SK-N-SH (cell line): ENCODE measurements around the gene AHCTF1. TPM values are rescaled to one million over a fixed set of nuclear protein-coding genes. Genes with fewer than 3 reads are reported as not detected.

Experiments used
- CTCF ChIA-PET: fragments of 300-600, 350-600 bp; formaldehyde crosslinking; extraction: SDS; loops from one replicate; lab custom pipeline; 2021; lab: Yijun Ruan, JAX
- POLR2A ChIA-PET: fragments of 350-600 bp; sonication (Branson Sonifier 250); formaldehyde crosslinking; extraction: SDS; loops from one replicate; lab custom pipeline; 2020; ENCODE audit warnings: antibody characterized with exemption, inconsistent platforms; lab: Yijun Ruan, JAX
- DNase-seq: peaks from one replicate; pipeline ENCODE4 v3.0.0; 2012
- H2AFZ ChIP-seq: fragments of 200-600 bp; sonication (generic); 2 replicates; pipeline ENCODE4 v1.8.1; 2016; ENCODE audit warnings: antibody characterized with exemption, mild to moderate bottlenecking, low read depth
- H3F3A ChIP-seq: fragments of 200-600 bp; sonication (generic); replicated peaks from 2 replicates; pipeline ENCODE3; 2016; ENCODE audit warnings: antibody characterized with exemption, mild to moderate bottlenecking; ENCODE audit not compliant: insufficient read depth
- H3K27ac ChIP-seq, 2 experiments: fragments of 200-500 bp in 1 of 2; fragments of 200-600 bp in 1 of 2; sonication (Bioruptor generic) in 1 of 2; sonication (generic), shearing (Covaris generic) in 1 of 2; 2 replicates each; pipeline versions ENCODE4 v1.5.1 to v1.6.1; 2014 to 2016; ENCODE audit warnings: low read depth in 2 of 2, inconsistent platforms in 1 of 2, low read length in 1 of 2, mild to moderate bottlenecking in 1 of 2, mixed read lengths in 1 of 2
- H3K27me3 ChIP-seq: fragments of 200-600 bp; sonication (generic), shearing (Covaris generic); 2 replicates; pipeline ENCODE4 v1.6.1; 2016; ENCODE audit warnings: mixed run types; ENCODE audit not compliant: insufficient read depth
- H3K36me3 ChIP-seq, 2 experiments: fragments of 200-500 bp in 1 of 2; fragments of 200-600 bp in 1 of 2; sonication (Bioruptor generic) in 1 of 2; sonication (generic) in 1 of 2; replicated peaks in 1 of 2; 2 replicates each; pipeline versions ENCODE3 to v1.5.1; 2014 to 2016; ENCODE audit warnings: low read length in 1 of 2, mild to moderate bottlenecking in 1 of 2; ENCODE audit not compliant: insufficient read depth in 2 of 2, control insufficient read depth in 1 of 2
- H3K4me1 ChIP-seq, 2 experiments: fragments of 200-500 bp in 1 of 2; fragments of 200-600 bp in 1 of 2; sonication (Bioruptor generic) in 1 of 2; sonication (generic), shearing (Covaris generic) in 1 of 2; 2 replicates each; pipeline versions ENCODE4 v1.5.1 to v1.6.1; 2014 to 2016; ENCODE audit warnings: low read depth in 1 of 2, low read length in 1 of 2, mixed run types in 1 of 2; ENCODE audit not compliant: insufficient read depth in 2 of 2, control insufficient read depth in 1 of 2
- H3K4me2 ChIP-seq: fragments of 200-600 bp; sonication (generic), shearing (Covaris generic); 2 replicates; pipeline ENCODE4 v1.6.1; 2017; ENCODE audit warnings: mixed run types
- H3K4me3 ChIP-seq, 2 experiments: fragments of 200-500 bp in 1 of 2; fragments of 200-600 bp in 1 of 2; sonication (Bioruptor generic) in 1 of 2; sonication (generic), shearing (Covaris generic) in 1 of 2; 2 replicates each; pipeline versions ENCODE4 v1.5.1 to v1.8.1; 2014 to 2016; ENCODE audit warnings: low read depth in 2 of 2, inconsistent platforms in 1 of 2, low read length in 1 of 2, mild to moderate bottlenecking in 1 of 2, mixed read lengths in 1 of 2, moderate library complexity in 1 of 2
- H3K79me2 ChIP-seq: fragments of 200-600 bp; sonication (generic); 2 replicates; pipeline ENCODE4 v1.8.1; 2017; ENCODE audit warnings: mild to moderate bottlenecking; ENCODE audit not compliant: insufficient read depth
- H3K9ac ChIP-seq: fragments of 200-600 bp; sonication (generic); 2 replicates; pipeline ENCODE4 v1.6.1; 2017; ENCODE audit warnings: mixed run types
- H3K9me2 ChIP-seq: fragments of 200-600 bp; sonication (generic); 2 replicates; pipeline ENCODE4 v1.6.1; 2017; ENCODE audit warnings: mixed run types
- H3K9me3 ChIP-seq: fragments of 200-600 bp; sonication (generic); 2 replicates; pipeline ENCODE4 v1.6.1; 2017; ENCODE audit warnings: mixed run types, mild to moderate bottlenecking, moderate library complexity
- H4K20me1 ChIP-seq: fragments of 200-600 bp; sonication (generic); 2 replicates; pipeline ENCODE4 v1.6.1; 2017; ENCODE audit warnings: mild to moderate bottlenecking, mixed run types; ENCODE audit not compliant: insufficient read depth
- CTCF ChIP-seq: fragments of 200-600 bp; sonication (generic); IDR thresholded peaks from 2 replicates; pipeline ENCODE4 v1.6.1; 2017; ENCODE audit warnings: antibody characterized with exemption, mild to moderate bottlenecking, moderate library complexity
- EP300 ChIP-seq, 2 experiments: IDR thresholded peaks; 2 replicates each; pipeline versions ENCODE4 v1.4.0 to v1.6.1; 2012; ENCODE audit warnings: borderline replicate concordance in 1 of 2, low read depth in 1 of 2, low read length in 1 of 2
- FOSL2 ChIP-seq: IDR thresholded peaks from 2 replicates; pipeline ENCODE4 v1.4.0; 2012; ENCODE audit warnings: low read depth, mild to moderate bottlenecking, moderate library complexity, borderline replicate concordance
- FOXJ3 ChIP-seq: sonication (generic); formaldehyde crosslinking; IDR thresholded peaks from 2 replicates; pipeline ENCODE4 v1.5.1; 2020; ENCODE audit warnings: mild to moderate bottlenecking, missing genetic modification reagents
- FOXM1 ChIP-seq: IDR thresholded peaks from 2 replicates; pipeline ENCODE4 v1.4.0; 2012; ENCODE audit warnings: low read depth, mild to moderate bottlenecking
- GABPA ChIP-seq: IDR thresholded peaks from 2 replicates; pipeline ENCODE4 v1.4.0; 2012; ENCODE audit warnings: low read depth, mild to moderate bottlenecking
- GATA2 ChIP-seq: sonication (generic); formaldehyde crosslinking; IDR thresholded peaks from 2 replicates; pipeline ENCODE4 v1.5.0; 2020; ENCODE audit warnings: mild to moderate bottlenecking, missing genetic modification reagents
- JUND ChIP-seq: IDR thresholded peaks from 2 replicates; pipeline ENCODE4 v1.4.0; 2012
- MEF2A ChIP-seq: IDR thresholded peaks from 2 replicates; pipeline ENCODE4 v1.4.0; 2012; ENCODE audit warnings: low read depth, borderline replicate concordance
- MXI1 ChIP-seq: IDR thresholded peaks from 2 replicates; pipeline ENCODE4 v1.6.1; 2012; ENCODE audit warnings: mild to moderate bottlenecking, low read depth, low read length, improper control_type of control experiment
- NRF1 ChIP-seq: IDR thresholded peaks from 2 replicates; pipeline ENCODE4 v1.6.1; 2012; ENCODE audit warnings: low read depth, mild to moderate bottlenecking, low read length
- RAD21 ChIP-seq: IDR thresholded peaks from 2 replicates; pipeline ENCODE4 v1.6.1; 2012; ENCODE audit warnings: mild to moderate bottlenecking, low read length
- RCOR1 ChIP-seq: fragments of 150-350 bp; IDR thresholded peaks from 2 replicates; pipeline ENCODE4 v1.6.1; 2017; ENCODE audit warnings: antibody characterized with exemption, low read length
- REST ChIP-seq: IDR thresholded peaks from 2 replicates; pipeline ENCODE4 v1.6.1; 2012; ENCODE audit warnings: mild to moderate bottlenecking, low read depth, low read length, moderate library complexity
- USF1 ChIP-seq: IDR thresholded peaks from 2 replicates; pipeline ENCODE4 v1.4.0; 2012; ENCODE audit warnings: low read depth, borderline replicate concordance
- ZBTB33 ChIP-seq: IDR thresholded peaks from 2 replicates; pipeline ENCODE4 v1.4.0; 2012; ENCODE audit warnings: low read depth, borderline replicate concordance
- WGBS: methylation state at CpG from one replicate; pipeline ENCODE4 v1.1.6; 2017; ENCODE audit warnings: low lambda C conversion rate; 5-methylcytosine and 5-hydroxymethylcytosine counted together
- polyA plus RNA-seq, 3 experiments: library from polyadenylated mRNA; depleted of rRNA; stranded (reverse); fragments of >200 nt; gene quantifications; 2 replicates each; pipeline ENCODE4 v1.2.3, GENCODE V29; 2012
- TF ChIP-seq, protein P1 (sequence below): IDR thresholded peaks from 2 replicates; pipeline ENCODE4; 2012
- TF ChIP-seq, protein P2 (sequence below): fragments of 150-350 bp; IDR thresholded peaks from 2 replicates; pipeline ENCODE4 v1.6.1; 2016; ENCODE audit warnings: mild to moderate bottlenecking, low read depth, low read length

The AHCTF1 gene
- polyA plus RNA-seq, 1 of the 3 experiments (the other 2 are of a cell fraction): 8.5 TPM

DNA sequence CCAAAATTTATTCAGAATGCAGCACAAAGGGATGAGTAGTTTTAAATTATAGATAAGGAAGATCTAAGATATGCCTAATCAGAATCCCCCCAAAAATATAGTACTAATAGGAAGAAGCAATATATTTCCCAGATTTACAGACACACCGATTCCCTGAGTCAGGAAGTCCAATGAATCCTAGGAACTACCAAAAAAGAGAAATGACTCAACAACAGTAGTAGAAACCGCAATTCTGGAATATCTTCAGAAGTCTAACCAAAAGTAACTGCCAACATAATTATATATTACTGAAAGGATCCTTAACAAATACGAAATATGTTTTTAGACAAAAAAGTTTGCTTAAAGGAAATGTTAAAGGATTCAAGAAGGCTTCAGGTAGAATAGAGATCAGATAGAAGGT is 10.3 kb downstream of the AHCTF1 start:
- Histone ChIP-seq H3K9me2 (no peaks in the 10 kb centered on the region), H3K4me2 (no peak overlapping the region), H3K27me3 (no peaks in the 10 kb centered on the region), H3F3A (no peaks in the 10 kb centered on the region), H3K4me3 (no peak overlapping the region), H4K20me1 (peaks cover 63% of the 10 kb centered on the region), H2AFZ (no peak overlapping the region), H3K9ac (no peak overlapping the region), H3K79me2 (peaks cover 100% of the 10 kb centered on the region), H3K9me3 (peaks cover 4% of the 10 kb centered on the region; the same call in 1 of the 2 replicates), H3K4me1 (no peaks in the 10 kb centered on the region), H3K36me3 (peaks cover 20 to 39% of the 10 kb centered on the region in 2 experiments), H3K27ac (no peak overlapping the region)
- CTCF ChIA-PET: no interaction called here
- WGBS: over 99% methylated on average over 3 of the region's 3 CpGs
- POLR2A ChIA-PET: no interaction called here
- no peak for TF ChIP-seq RCOR1
- TF ChIP-seq, protein P1, sequence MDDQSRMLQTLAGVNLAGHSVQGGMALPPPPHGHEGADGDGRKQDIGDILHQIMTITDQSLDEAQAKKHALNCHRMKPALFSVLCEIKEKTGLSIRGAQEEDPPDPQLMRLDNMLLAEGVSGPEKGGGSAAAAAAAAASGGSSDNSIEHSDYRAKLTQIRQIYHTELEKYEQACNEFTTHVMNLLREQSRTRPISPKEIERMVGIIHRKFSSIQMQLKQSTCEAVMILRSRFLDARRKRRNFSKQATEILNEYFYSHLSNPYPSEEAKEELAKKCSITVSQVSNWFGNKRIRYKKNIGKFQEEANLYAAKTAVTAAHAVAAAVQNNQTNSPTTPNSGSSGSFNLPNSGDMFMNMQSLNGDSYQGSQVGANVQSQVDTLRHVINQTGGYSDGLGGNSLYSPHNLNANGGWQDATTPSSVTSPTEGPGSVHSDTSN: no peak
- TF ChIP-seq GATA2 (CRISPR knock-in tag): no peak
- no peak for TF ChIP-seq EP300 (IDR thresholded peaks at IDR 0.05; ENCODE audit: borderline replicate concordance in 1 of 2, low read depth in 1 of 2, low read length in 1 of 2)
- TF ChIP-seq REST: no peak
- no peak for TF ChIP-seq CTCF
- TF ChIP-seq, protein P2, sequence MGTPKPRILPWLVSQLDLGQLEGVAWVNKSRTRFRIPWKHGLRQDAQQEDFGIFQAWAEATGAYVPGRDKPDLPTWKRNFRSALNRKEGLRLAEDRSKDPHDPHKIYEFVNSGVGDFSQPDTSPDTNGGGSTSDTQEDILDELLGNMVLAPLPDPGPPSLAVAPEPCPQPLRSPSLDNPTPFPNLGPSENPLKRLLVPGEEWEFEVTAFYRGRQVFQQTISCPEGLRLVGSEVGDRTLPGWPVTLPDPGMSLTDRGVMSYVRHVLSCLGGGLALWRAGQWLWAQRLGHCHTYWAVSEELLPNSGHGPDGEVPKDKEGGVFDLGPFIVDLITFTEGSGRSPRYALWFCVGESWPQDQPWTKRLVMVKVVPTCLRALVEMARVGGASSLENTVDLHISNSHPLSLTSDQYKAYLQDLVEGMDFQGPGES: no peak
- no peak for TF ChIP-seq GABPA
- TF ChIP-seq NRF1: no peak
- no peak for TF ChIP-seq JUND
- TF ChIP-seq ZBTB33: no peak
- no peak for TF ChIP-seq MXI1
- no peak for TF ChIP-seq FOXM1
- no peak for TF ChIP-seq FOSL2
- TF ChIP-seq RAD21: no peak
- no peak for TF ChIP-seq USF1
- no peak for TF ChIP-seq FOXJ3
- no peak for TF ChIP-seq MEF2A
- no peak for DNase-seq
